Activated CD8-positive, alpha-beta T cell treated with anti-CD3 and anti-CD28 coated beads for 36 hours (primary cell): ENCODE results near the gene ARMC5. TPM values are rescaled to one million over a fixed set of nuclear protein-coding genes. Genes with fewer than 3 reads are reported as not detected.

ENCODE experiments used
- ATAC-seq: fragments of 200-7000 bp; cut with Tn5 transposase; one replicate; pipeline ENCODE4 v1.10.0; 2021; ENCODE audit warnings: mild to moderate bottlenecking, moderate library complexity
- CTCF ChIA-PET: fragments of 350-600 bp; sonication (Branson Sonifier 250); formaldehyde crosslinking; loops from one replicate; lab custom pipeline; 2021; ENCODE audit warnings: antibody characterized with exemption; lab: Charles Lee
- POLR2A ChIA-PET: fragments of 350-600 bp; sonication (Branson Sonifier 250); formaldehyde crosslinking; loops from one replicate; lab custom pipeline; 2021; ENCODE audit warnings: antibody characterized with exemption; lab: Charles Lee
- DNase-seq: peaks from one replicate; pipeline ENCODE4 v3.0.0-alpha.2; 2020
- H3K27ac Mint-ChIP-seq: one replicate; pipeline ENCODE4 v1.8.0; 2021; ENCODE audit warnings: mild to moderate bottlenecking, mixed read lengths
- H3K27me3 Mint-ChIP-seq: one replicate; pipeline ENCODE4 v1.8.0; 2021; ENCODE audit warnings: mixed read lengths
- H3K36me3 Mint-ChIP-seq: one replicate; pipeline ENCODE4 v1.8.0; 2021; ENCODE audit warnings: low read depth, mixed read lengths
- H3K4me1 Mint-ChIP-seq: one replicate; pipeline ENCODE4 v1.8.0; 2021; ENCODE audit warnings: low read depth, mixed read lengths
- H3K4me3 Mint-ChIP-seq: one replicate; pipeline ENCODE4 v1.8.0; 2021; ENCODE audit warnings: mild to moderate bottlenecking, moderate library complexity, mixed read lengths
- H3K9me3 Mint-ChIP-seq: one replicate; pipeline ENCODE4 v1.8.0; 2021; ENCODE audit warnings: mixed read lengths
- intact Hi-C: fragments of 100-400 bp; cut with micrococcal nuclease; formaldehyde crosslinking; loops from one replicate; pipeline ENCODE4 v1.10.0; 2022
- total RNA-seq, 2 experiments: library from RNA; stranded (reverse); gene quantifications; one replicate each; pipeline ENCODE4 v1.2.3, GENCODE V29; 2021
- TF ChIP-seq, protein P1 (sequence below): fragments of 200-600 bp; IDR thresholded peaks from one replicate; pipeline ENCODE4 v1.8.0; 2022; ENCODE audit warnings: antibody characterized with exemption, mild to moderate bottlenecking

ARMC5 gene
- total RNA-seq, 2 experiments from 2014 or later, result 8.2 to 10.0 TPM

DNA sequence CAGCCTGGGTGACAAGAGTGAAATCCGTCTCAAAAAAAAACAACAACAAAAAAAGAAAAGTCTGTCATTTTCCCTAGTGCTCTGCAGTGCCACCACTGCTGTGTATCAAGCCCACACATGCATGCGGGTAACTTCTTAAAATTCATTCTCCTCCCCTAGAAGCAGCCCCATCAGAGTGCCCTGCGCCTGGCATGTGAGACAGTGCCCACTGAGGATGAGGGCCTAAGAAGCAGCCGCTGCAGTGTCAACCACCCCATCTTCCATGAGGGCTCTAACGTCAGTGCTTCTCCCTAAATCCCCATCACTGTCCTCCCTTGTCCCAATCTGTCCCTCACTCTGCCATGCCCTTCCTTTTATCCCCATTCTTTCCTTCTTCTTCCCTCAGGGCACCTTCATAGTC, 41.4 kb upstream of the ARMC5 start:
- Mint-ChIP-seq H3K36me3 (no peaks in the 10 kb centered on the region), H3K27ac (no peak overlapping the region), H3K4me1 (peaks cover 36% of the 10 kb centered on the region), H3K9me3 (peaks cover 1% of the 10 kb centered on the region), H3K27me3 (peaks cover 11% of the 10 kb centered on the region), H3K4me3 (no peak overlapping the region)
- ChIA-PET CTCF (interaction anchor here (1.4 kb wide), 1 partner anchor 35 kb away, joined by 5 read pairs; no protein-coding TSS in a partner anchor), POLR2A (no interaction called here)
- TF ChIP-seq, protein P1, sequence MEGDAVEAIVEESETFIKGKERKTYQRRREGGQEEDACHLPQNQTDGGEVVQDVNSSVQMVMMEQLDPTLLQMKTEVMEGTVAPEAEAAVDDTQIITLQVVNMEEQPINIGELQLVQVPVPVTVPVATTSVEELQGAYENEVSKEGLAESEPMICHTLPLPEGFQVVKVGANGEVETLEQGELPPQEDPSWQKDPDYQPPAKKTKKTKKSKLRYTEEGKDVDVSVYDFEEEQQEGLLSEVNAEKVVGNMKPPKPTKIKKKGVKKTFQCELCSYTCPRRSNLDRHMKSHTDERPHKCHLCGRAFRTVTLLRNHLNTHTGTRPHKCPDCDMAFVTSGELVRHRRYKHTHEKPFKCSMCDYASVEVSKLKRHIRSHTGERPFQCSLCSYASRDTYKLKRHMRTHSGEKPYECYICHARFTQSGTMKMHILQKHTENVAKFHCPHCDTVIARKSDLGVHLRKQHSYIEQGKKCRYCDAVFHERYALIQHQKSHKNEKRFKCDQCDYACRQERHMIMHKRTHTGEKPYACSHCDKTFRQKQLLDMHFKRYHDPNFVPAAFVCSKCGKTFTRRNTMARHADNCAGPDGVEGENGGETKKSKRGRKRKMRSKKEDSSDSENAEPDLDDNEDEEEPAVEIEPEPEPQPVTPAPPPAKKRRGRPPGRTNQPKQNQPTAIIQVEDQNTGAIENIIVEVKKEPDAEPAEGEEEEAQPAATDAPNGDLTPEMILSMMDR, result no peak
- ATAC-seq (no peak), DNase-seq (no peak)
- intact Hi-C loops, result no loop called here

DNA sequence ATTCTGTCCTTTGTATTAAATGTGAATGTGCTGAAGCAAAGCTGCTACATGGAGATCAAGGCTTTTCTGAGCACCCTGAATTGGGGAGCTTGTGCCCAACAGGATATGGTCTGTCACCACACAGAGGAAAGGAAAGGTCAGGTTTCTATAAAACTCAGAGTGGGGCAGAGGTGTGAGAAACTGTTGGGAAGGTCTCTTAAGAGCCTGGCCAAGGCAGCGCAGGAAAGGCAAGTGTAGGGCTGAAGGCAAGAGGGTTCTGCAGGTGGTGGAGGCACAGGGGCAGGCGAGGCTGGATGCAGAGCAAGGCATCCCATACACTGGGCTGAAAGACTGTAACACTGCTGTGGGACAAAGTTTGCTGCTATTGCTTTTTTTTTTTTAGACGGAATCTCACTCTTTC, 39.3 kb upstream of the ARMC5 start:
- TF ChIP-seq, protein P1, result no peak
- intact Hi-C loops, result no loop called here
- H3K4me1 Mint-ChIP-seq, result peaks cover 42% of the 10 kb centered on the region
- no peak overlapping the region for H3K4me3 Mint-ChIP-seq
- peaks cover 1% of the 10 kb centered on the region for H3K9me3 Mint-ChIP-seq
- CTCF ChIA-PET, result interaction anchor here (1.0 to 1.3 kb wide), 2 partner anchors 11 to 38 kb away, joined by 4 read pairs; no protein-coding TSS in a partner anchor
- POLR2A ChIA-PET, result interaction anchor here (0.6 to 2.1 kb wide), 3 partner anchors 17 to 179 kb away, joined by 3 to 7 read pairs (median 4); no protein-coding TSS in a partner anchor
- DNase-seq, result peak; percentile 67
- H3K27ac Mint-ChIP-seq, result peak overlapping the region; percentile 75
- peaks cover 14% of the 10 kb centered on the region for H3K27me3 Mint-ChIP-seq
- no peaks in the 10 kb centered on the region for H3K36me3 Mint-ChIP-seq
- ATAC-seq, result peak; percentile 67

DNA sequence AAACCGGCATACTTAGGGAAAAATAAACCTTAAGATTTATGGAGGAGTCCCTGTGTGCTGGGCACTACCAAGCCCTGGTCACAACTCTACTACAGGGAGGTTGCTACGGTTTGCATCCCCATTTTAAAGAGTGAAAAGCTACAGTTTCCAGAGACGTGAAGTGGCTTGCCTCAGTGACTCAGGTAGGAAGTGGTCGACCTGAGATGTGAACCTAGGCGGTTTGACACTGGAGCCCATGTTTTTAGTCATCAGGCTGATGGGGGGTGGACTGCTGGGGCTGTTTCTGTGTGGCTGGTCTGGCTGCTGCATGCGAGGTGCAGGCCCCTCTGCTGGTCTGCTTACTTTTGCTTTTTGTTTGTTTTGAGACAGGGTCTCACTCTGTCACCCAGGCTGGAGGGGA, 37.7 kb upstream of the ARMC5 start:
- DNase-seq (peak; percentile 91), ATAC-seq (peak; percentile 91)
- H3K27me3 Mint-ChIP-seq, result peaks cover 19% of the 10 kb centered on the region
- intact Hi-C loops, result no loop called here
- H3K27ac Mint-ChIP-seq, result peak overlapping the region; percentile 68
- H3K36me3 Mint-ChIP-seq, result no peaks in the 10 kb centered on the region
- peaks cover 1% of the 10 kb centered on the region for H3K9me3 Mint-ChIP-seq
- ChIA-PET CTCF (interaction anchor here (1.4 to 1.6 kb wide), 3 partner anchors 22 to 219 kb away, joined by 3 to 7 read pairs (median 4); partner anchors contain the start of gene PYCARD), POLR2A (interaction anchor here (0.9 to 2.1 kb wide), 5 partner anchors 8 to 226 kb away, joined by 3 to 7 read pairs (median 3); no protein-coding TSS in a partner anchor)
- peak overlapping the region; percentile 33 for H3K4me3 Mint-ChIP-seq
- peaks cover 38% of the 10 kb centered on the region for H3K4me1 Mint-ChIP-seq
- TF ChIP-seq, protein P1, result no peak

DNA sequence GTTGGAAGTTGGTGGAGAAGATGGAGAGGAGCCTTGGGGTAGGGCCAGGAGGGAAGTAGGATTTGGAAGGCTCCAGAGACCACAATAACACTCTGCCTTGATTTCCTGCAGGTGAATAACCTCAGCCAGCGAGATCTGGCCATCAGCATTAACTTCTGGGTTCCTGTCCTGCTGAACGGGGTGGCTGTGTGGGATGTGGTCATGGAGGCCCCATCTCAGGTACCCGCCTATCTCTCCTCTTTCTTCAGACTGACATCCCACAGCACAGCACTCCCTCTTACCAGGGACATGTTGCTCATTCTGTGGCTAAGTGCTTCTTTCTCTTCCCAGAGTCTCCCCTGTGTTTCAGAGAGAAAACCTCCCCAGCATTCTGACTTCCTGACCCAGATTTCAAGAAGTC, 36.1 kb upstream of the ARMC5 start:
- ATAC-seq (no peak), DNase-seq (no peak)
- Mint-ChIP-seq H3K4me1 (peaks cover 40% of the 10 kb centered on the region), H3K4me3 (no peak overlapping the region), H3K9me3 (peaks cover 1% of the 10 kb centered on the region), H3K27me3 (peaks cover 14% of the 10 kb centered on the region), H3K27ac (no peak overlapping the region), H3K36me3 (no peaks in the 10 kb centered on the region)
- TF ChIP-seq, protein P1, result no peak
- POLR2A ChIA-PET, result no interaction called here
- CTCF ChIA-PET, result interaction anchor here (1.5 kb wide), 1 partner anchor 221 kb away, joined by 3 read pairs; the partner anchor contains the start of gene PYCARD
- intact Hi-C loops, result no loop called here

DNA sequence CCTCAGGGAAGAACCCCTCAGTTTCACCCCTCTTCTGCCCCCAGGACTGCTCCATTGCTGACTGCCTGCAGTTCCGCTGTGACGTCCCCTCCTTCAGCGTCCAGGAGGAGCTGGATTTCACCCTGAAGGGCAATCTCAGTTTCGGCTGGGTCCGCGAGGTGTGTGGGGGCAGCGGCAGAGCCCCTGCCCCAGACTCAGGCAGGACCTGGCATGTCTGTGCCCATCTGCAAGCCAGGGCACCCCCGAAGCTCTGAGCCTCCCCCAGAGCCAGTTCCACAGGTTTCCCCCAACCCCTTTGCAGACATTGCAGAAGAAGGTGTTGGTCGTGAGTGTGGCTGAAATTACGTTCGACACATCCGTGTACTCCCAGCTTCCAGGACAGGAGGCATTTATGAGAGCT, 35.5 kb upstream of the ARMC5 start:
- H3K4me3 Mint-ChIP-seq, result no peak overlapping the region

More for the DNA sequence above, 35.5 kb upstream of the ARMC5 start:
- Mint-ChIP-seq H3K27me3 (peaks cover 14% of the 10 kb centered on the region), H3K9me3 (peaks cover 1% of the 10 kb centered on the region), H3K36me3 (no peaks in the 10 kb centered on the region), H3K4me1 (peaks cover 40% of the 10 kb centered on the region), H3K27ac (no peak overlapping the region)
- POLR2A ChIA-PET, result no interaction called here
- CTCF ChIA-PET, result no interaction called here
- intact Hi-C loops, result no loop called here
- ATAC-seq (no peak), DNase-seq (no peak)
- TF ChIP-seq, protein P1, result no peak
